AML-193 (cell line): ENCODE measurements around the gene CA10.

Experiments
- DNase-seq, 2 experiments: peaks; one replicate each; lab custom pipeline; 2025; lab: John Stamatoyannopoulos, UW

CA10 gene

GRCh38 chr17:51817955-51818354 is 340.6 kb downstream of the CA10 start:
- no peak for DNase-seq

GRCh38 chr17:51817117-51817516 is 341.4 kb downstream of the CA10 start:
- no peak for DNase-seq

GRCh38 chr17:51815097-51815496 is 343.4 kb downstream of the CA10 start:
- no peak for DNase-seq

GRCh38 chr17:51814521-51814920 is 344.0 kb downstream of the CA10 start:
- DNase-seq: no peak

- DNase-seq: no peak
These were observed 344.7 kb downstream of the CA10 start for GRCh38 chr17:51813784-51814174.

- DNase-seq: no peak
These were observed 345.3 kb downstream of the CA10 start for GRCh38 chr17:51813140-51813783.

- DNase-seq: no peak
These were observed 351.1 kb downstream of the CA10 start for GRCh38 chr17:51807460-51807859.

GRCh38 chr17:51805765-51806164 is 352.7 kb downstream of the CA10 start:
- no peak for DNase-seq

- DNase-seq: no peak
These were observed 353.3 kb downstream of the CA10 start for GRCh38 chr17:51805185-51805584.

- no peak for DNase-seq
These were observed 355.4 kb downstream of the CA10 start for GRCh38 chr17:51803161-51803560.

- no peak for DNase-seq
These were observed 356.0 kb downstream of the CA10 start for GRCh38 chr17:51802544-51802943.

GRCh38 chr17:51801626-51802025 is 356.9 kb downstream of the CA10 start:
- DNase-seq: no peak

- no peak for DNase-seq
These were observed 358.5 kb downstream of the CA10 start for GRCh38 chr17:51799981-51800380.

- DNase-seq: no peak
These were observed 359.3 kb downstream of the CA10 start for GRCh38 chr17:51799240-51799639.

GRCh38 chr17:51797150-51797549 is 361.4 kb downstream of the CA10 start:
- no peak for DNase-seq

GRCh38 chr17:51796026-51796425 is 362.5 kb downstream of the CA10 start:
- no peak for DNase-seq

GRCh38 chr17:51795401-51795800 is 363.1 kb downstream of the CA10 start:
- DNase-seq: no peak

GRCh38 chr17:51794466-51794865 is 364.0 kb downstream of the CA10 start:
- no peak for DNase-seq

GRCh38 chr17:51793686-51794085 is 364.8 kb downstream of the CA10 start:
- no peak for DNase-seq

GRCh38 chr17:51778842-51779241 is 379.7 kb downstream of the CA10 start:
- no peak for DNase-seq

- DNase-seq: no peak
These were observed 388.3 kb downstream of the CA10 start for GRCh38 chr17:51770027-51770759.

GRCh38 chr17:51769231-51769630 is 389.3 kb downstream of the CA10 start:
- no peak for DNase-seq

- DNase-seq: no peak
These were observed 389.8 kb downstream of the CA10 start for GRCh38 chr17:51768706-51769105.

GRCh38 chr17:51767287-51767686 is 391.2 kb downstream of the CA10 start:
- no peak for DNase-seq
